B cell (primary cell): Measurements from ENCODE around the gene NUCKS1. TPM values are rescaled to one million over a fixed set of nuclear protein-coding genes. Genes with fewer than 3 reads are reported as not detected.
A peak's percentile ranks its signal among the peaks of the same experiment; 100 is the strongest.

Experiments
- ATAC-seq: fragments of 200-7000 bp; cut with Tn5 transposase; one replicate; pipeline ENCODE4 v1.10.0; 2021; ENCODE audit warnings: low read depth, mild to moderate bottlenecking, moderate number of reproducible peaks, moderate library complexity
- CTCF ChIA-PET: fragments of 350-600 bp; sonication (Branson Sonifier 250); formaldehyde crosslinking; loops from one replicate; lab custom pipeline; 2021; ENCODE audit warnings: antibody characterized with exemption, inconsistent platforms; lab: Charles Lee
- POLR2A ChIA-PET: fragments of 350-600 bp; sonication (Branson Sonifier 250); formaldehyde crosslinking; loops from one replicate; lab custom pipeline; 2021; ENCODE audit warnings: antibody characterized with exemption; lab: Charles Lee
- DNase-seq: peaks from one replicate; pipeline ENCODE4 v3.0.0; 2013
- H2AFZ ChIP-seq: 2 replicates; pipeline ENCODE4 v1.6.1; 2012; ENCODE audit warnings: mild to moderate bottlenecking, low read depth, low read length; ENCODE audit not compliant: insufficient read depth, poor library complexity, severe bottlenecking
- H3K27ac ChIP-seq, 2 donors: 1 replicate in 1 of 2; 2 replicates in 1 of 2; pipeline ENCODE4 v1.5.1; 2012 to 2013; ENCODE audit warnings: low read length in 2 of 2, mild to moderate bottlenecking in 2 of 2, moderate library complexity in 1 of 2
- H3K27me3 ChIP-seq, 4 experiments: fragments of 200-600 bp in 1 of 4; sonication (generic) in 1 of 4; replicated peaks in 1 of 4; 1 replicate in 2 of 4; 2 replicates in 2 of 4; pipeline versions ENCODE4 v1.6.1 to v1.7.0; 2013 to 2016; ENCODE audit warnings: low read length in 3 of 4, mild to moderate bottlenecking in 2 of 4, mixed read lengths in 1 of 4, moderate library complexity in 1 of 4; ENCODE audit not compliant: insufficient read depth in 4 of 4, control insufficient read depth in 3 of 4; ENCODE audit errors: control extremely low read depth in 1 of 4
- H3K36me3 ChIP-seq, 2 experiments: replicated peaks in 1 of 2; 1 replicate in 1 of 2; 2 replicates in 1 of 2; pipeline versions ENCODE4 v1.6.1 to v1.7.1; 2013; ENCODE audit warnings: low read length in 1 of 2; ENCODE audit not compliant: insufficient read depth in 2 of 2, control insufficient read depth in 1 of 2; ENCODE audit errors: control extremely low read depth in 1 of 2, extremely low read depth in 1 of 2
- H3K4me1 ChIP-seq, 2 donors: fragments of 200-600 bp in 1 of 2; sonication (generic) in 1 of 2; 1 replicate in 1 of 2; 2 replicates in 1 of 2; pipeline versions ENCODE4 v1.5.1 to v1.6.1; 2013 to 2017; ENCODE audit warnings: low read length in 2 of 2; ENCODE audit not compliant: control insufficient read depth in 2 of 2, insufficient read depth in 2 of 2
- H3K4me2 ChIP-seq: replicated peaks from 2 replicates; pipeline ENCODE3; 2012; ENCODE audit warnings: mild to moderate bottlenecking, low read depth, low read length; ENCODE audit not compliant: poor library complexity, severe bottlenecking
- H3K4me3 ChIP-seq, 5 experiments: fragments of 200-600 bp in 1 of 5; sonication (generic) in 1 of 5; 1 replicate in 3 of 5; 2 replicates in 2 of 5; pipeline versions ENCODE4 v1.5.1 to v1.7.0; 2011 to 2016; ENCODE audit warnings: low read length in 4 of 5, mild to moderate bottlenecking in 4 of 5, low read depth in 2 of 5, control low read depth in 1 of 5, moderate library complexity in 1 of 5; ENCODE audit not compliant: insufficient read depth in 1 of 5; ENCODE audit errors: control extremely low read depth in 1 of 5, extremely low read depth in 1 of 5
- H3K79me2 ChIP-seq: fragments of 200-600 bp; sonication (generic); one replicate; pipeline ENCODE4 v1.6.0; 2016; ENCODE audit warnings: low read length; ENCODE audit not compliant: control insufficient read depth, insufficient read depth
- H3K9ac ChIP-seq: fragments of 200-600 bp; sonication (generic); 2 replicates; pipeline ENCODE4 v1.6.1; 2017; ENCODE audit warnings: mild to moderate bottlenecking, low read length, moderate library complexity
- H3K9me3 ChIP-seq, 3 donors: one replicate each; pipeline versions ENCODE4 v1.6.1 to v1.7.1; 2013; ENCODE audit warnings: low read length in 2 of 3; ENCODE audit not compliant: control insufficient read depth in 2 of 3, insufficient read depth in 1 of 3; ENCODE audit errors: control extremely low read depth in 1 of 3
- H4K20me1 ChIP-seq: 2 replicates; pipeline ENCODE4 v1.6.0; 2012; ENCODE audit warnings: mild to moderate bottlenecking, low read length; ENCODE audit not compliant: insufficient read depth, control insufficient read depth, poor library complexity, severe bottlenecking
- H3K27ac Mint-ChIP-seq: one replicate; pipeline ENCODE4 v1.8.0; 2021; ENCODE audit warnings: mixed read lengths
- H3K27me3 Mint-ChIP-seq: one replicate; pipeline ENCODE4 v1.8.0; 2021; ENCODE audit warnings: mixed read lengths
- H3K4me1 Mint-ChIP-seq: one replicate; pipeline ENCODE4 v1.8.0; 2021; ENCODE audit warnings: mixed read lengths
- H3K4me3 Mint-ChIP-seq: one replicate; pipeline ENCODE4 v1.8.0; 2021; ENCODE audit warnings: mixed read lengths
- H3K9me3 Mint-ChIP-seq: one replicate; pipeline ENCODE4 v1.8.0; 2022; ENCODE audit warnings: mixed read lengths; ENCODE audit not compliant: insufficient read depth
- EZH2 ChIP-seq: IDR thresholded peaks from 2 replicates; pipeline ENCODE4 v1.6.1; 2012; ENCODE audit warnings: borderline replicate concordance, low read depth, mild to moderate bottlenecking, moderate library complexity, low read length; ENCODE audit not compliant: insufficient read depth, poor library complexity, severe bottlenecking
- WGBS: methylation state at CpG from one replicate; pipeline ENCODE4 v1.1.5; 2013; ENCODE audit warnings: missing lambda C conversion rate; ENCODE audit not compliant: insufficient coverage; 5-methylcytosine and 5-hydroxymethylcytosine counted together
- intact Hi-C: fragments of 100-400 bp; cut with micrococcal nuclease; formaldehyde crosslinking; loops from one replicate; pipeline ENCODE4 v1.10.0; 2022
- polyA plus RNA-seq: library from polyadenylated mRNA; depleted of rRNA; stranded (reverse); fragments of >200 nt; gene quantifications from 2 replicates; pipeline ENCODE4 v1.2.3, GENCODE V29; 2012
- total RNA-seq, 2 donors: library from RNA; stranded (reverse); fragments of 120-200 nt in 1 of 2; gene quantifications; 1 replicate in 1 of 2; 2 replicates in 1 of 2; pipeline versions ENCODE4 v1.2.3 to v1.2.4, GENCODE V29; 2013 to 2022
- TF ChIP-seq, protein P1 (sequence below): fragments of 200-600 bp; IDR thresholded peaks from one replicate; pipeline ENCODE4 v1.8.0; 2022; ENCODE audit warnings: antibody characterized with exemption, mild to moderate bottlenecking

Gene NUCKS1
- total and polyA plus RNA-seq, 2 donors (not counting 1 experiment from before 2014, with no cell fraction given) = 6.5 to 90.1 TPM

DNA sequence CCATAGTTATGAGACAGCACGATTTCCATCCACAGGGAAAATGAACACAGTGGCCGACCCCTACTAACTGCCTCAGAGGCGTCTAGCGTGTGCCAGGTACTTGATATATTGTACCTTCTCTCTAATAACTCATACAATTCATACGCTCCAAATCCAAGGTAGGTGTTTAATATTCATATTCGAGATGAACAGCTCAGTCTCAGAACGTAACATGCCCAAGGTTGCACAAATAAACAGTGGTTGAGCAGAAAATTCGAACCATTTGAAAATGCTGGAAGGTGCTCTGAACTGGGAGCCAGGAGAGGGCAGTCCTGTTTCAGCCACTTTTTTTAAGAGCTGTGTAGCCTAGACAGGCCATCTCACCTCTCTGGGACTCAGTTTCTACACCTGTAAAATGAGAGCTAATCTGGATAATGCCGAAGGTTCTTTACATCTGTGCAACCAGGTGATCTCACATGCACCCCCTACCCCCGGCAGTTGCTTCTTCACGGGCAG is 77.5 kb downstream of the NUCKS1 start:
- Histone ChIP-seq H3K4me3 (no peak overlapping the region), H3K36me3 (peaks cover 0 to 3% of the 10 kb centered on the region in 2 experiments), H2AFZ (no peak overlapping the region), H3K4me2 (peak overlapping the region; percentile 83), H3K9me3 (no peaks in the 10 kb centered on the region), H3K9ac (no peak overlapping the region), H3K27me3 (no peaks in the 10 kb centered on the region), H3K4me1 (peaks cover 61 to 75% of the 10 kb centered on the region in 2 donors), H3K27ac (peak overlapping the region in 1 of 2 donors; percentile 31), H4K20me1 (no peaks in the 10 kb centered on the region), H3K79me2 (peaks cover 84% of the 10 kb centered on the region)
- ChIA-PET CTCF (interaction anchor here (0.7 to 23.2 kb wide), 2 partner anchors 14 to 36 kb away, joined by 3 to 943 read pairs; no protein-coding TSS in a partner anchor), POLR2A (no interaction called here)
- Mint-ChIP-seq H3K4me1 (peaks cover 61% of the 10 kb centered on the region), H3K27ac (no peak overlapping the region), H3K27me3 (no peaks in the 10 kb centered on the region), H3K4me3 (peak overlapping the region; percentile 10), H3K9me3 (no peaks in the 10 kb centered on the region)
- WGBS = 94% methylated on average over 7 of the region's 11 CpGs
- ATAC-seq (no peak), DNase-seq (no peak)
- TF ChIP-seq EZH2 = no peak
- TF ChIP-seq, protein P1, sequence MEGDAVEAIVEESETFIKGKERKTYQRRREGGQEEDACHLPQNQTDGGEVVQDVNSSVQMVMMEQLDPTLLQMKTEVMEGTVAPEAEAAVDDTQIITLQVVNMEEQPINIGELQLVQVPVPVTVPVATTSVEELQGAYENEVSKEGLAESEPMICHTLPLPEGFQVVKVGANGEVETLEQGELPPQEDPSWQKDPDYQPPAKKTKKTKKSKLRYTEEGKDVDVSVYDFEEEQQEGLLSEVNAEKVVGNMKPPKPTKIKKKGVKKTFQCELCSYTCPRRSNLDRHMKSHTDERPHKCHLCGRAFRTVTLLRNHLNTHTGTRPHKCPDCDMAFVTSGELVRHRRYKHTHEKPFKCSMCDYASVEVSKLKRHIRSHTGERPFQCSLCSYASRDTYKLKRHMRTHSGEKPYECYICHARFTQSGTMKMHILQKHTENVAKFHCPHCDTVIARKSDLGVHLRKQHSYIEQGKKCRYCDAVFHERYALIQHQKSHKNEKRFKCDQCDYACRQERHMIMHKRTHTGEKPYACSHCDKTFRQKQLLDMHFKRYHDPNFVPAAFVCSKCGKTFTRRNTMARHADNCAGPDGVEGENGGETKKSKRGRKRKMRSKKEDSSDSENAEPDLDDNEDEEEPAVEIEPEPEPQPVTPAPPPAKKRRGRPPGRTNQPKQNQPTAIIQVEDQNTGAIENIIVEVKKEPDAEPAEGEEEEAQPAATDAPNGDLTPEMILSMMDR = no peak
- intact Hi-C loops = no loop called here

GRCh38 chr1:205670611-205671430 is 79.2 kb downstream of the NUCKS1 start:
- Histone ChIP-seq H3K4me2 (peak overlapping the region; percentile 83), H3K4me3 (peak overlapping the region in 1 of 5 experiments; percentile 47), H3K79me2 (peaks cover 71% of the 10 kb centered on the region), H3K9ac (peak overlapping the region; percentile 54), H3K9me3 (no peaks in the 10 kb centered on the region), H3K27me3 (no peaks in the 10 kb centered on the region), H4K20me1 (no peaks in the 10 kb centered on the region), H3K4me1 (peaks cover 70 to 74% of the 10 kb centered on the region in 2 donors), H3K27ac (peak overlapping the region; percentile 89 to 93), H3K36me3 (no peaks in the 10 kb centered on the region), H2AFZ (no peak overlapping the region)
- Mint-ChIP-seq H3K27me3 (no peaks in the 10 kb centered on the region), H3K9me3 (no peaks in the 10 kb centered on the region), H3K4me3 (no peak overlapping the region), H3K4me1 (peaks cover 63% of the 10 kb centered on the region), H3K27ac (peak overlapping the region; percentile 50)
- no peak for TF ChIP-seq EZH2
- ChIA-PET POLR2A (no interaction called here), CTCF (interaction anchor here (0.8 to 23.2 kb wide), 5 partner anchors 9 to 76 kb away, joined by 3 to 943 read pairs (median 124); partner anchors contain the start of gene SLC45A3)
- intact Hi-C loops = no loop called here
- WGBS = 100% methylated on average over 5 of the region's 13 CpGs
- ATAC-seq = no peak
- no peak for DNase-seq
